GM12875 (cell line): ENCODE measurements around the gene RCC1.

Source experiments
- H3K4me3 ChIP-seq: one replicate; pipeline ENCODE4 v1.5.1; 2011; ENCODE audit warnings: low read depth, low read length, control low read depth
- TF ChIP-seq, protein P1 (sequence below): IDR thresholded peaks from 2 replicates; pipeline ENCODE4 v1.5.1; 2011; ENCODE audit warnings: low read depth, mild to moderate bottlenecking, control low read depth, inconsistent platforms, low read length, moderate library complexity, borderline replicate concordance; ENCODE audit not compliant: insufficient read depth

Gene RCC1

GRCh38 chr1:28480308-28480707 is 25.5 kb upstream of the RCC1 start:
- TF ChIP-seq, protein P1, sequence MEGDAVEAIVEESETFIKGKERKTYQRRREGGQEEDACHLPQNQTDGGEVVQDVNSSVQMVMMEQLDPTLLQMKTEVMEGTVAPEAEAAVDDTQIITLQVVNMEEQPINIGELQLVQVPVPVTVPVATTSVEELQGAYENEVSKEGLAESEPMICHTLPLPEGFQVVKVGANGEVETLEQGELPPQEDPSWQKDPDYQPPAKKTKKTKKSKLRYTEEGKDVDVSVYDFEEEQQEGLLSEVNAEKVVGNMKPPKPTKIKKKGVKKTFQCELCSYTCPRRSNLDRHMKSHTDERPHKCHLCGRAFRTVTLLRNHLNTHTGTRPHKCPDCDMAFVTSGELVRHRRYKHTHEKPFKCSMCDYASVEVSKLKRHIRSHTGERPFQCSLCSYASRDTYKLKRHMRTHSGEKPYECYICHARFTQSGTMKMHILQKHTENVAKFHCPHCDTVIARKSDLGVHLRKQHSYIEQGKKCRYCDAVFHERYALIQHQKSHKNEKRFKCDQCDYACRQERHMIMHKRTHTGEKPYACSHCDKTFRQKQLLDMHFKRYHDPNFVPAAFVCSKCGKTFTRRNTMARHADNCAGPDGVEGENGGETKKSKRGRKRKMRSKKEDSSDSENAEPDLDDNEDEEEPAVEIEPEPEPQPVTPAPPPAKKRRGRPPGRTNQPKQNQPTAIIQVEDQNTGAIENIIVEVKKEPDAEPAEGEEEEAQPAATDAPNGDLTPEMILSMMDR = no peak
- H3K4me3 ChIP-seq = no peak overlapping the region

DNA sequence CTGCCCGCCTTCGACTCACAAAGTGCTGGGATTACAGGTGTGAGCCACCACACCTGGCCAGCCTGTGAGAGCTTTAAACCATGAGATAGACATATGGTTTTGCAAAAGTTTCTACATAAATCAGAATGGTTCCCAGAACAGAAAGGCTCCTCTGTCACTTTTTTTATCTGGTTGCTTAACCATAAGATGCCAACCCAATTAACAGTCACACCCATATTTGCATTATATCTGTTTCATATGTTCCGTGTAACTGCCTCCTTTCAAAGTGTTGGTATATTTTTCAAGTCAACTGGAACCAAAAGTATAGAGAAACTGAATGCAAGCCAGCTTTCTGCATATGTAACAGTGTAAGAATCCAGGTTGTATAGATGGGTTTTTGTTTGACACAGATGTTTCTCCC is 23.7 kb upstream of the RCC1 start:
- no peak overlapping the region for H3K4me3 ChIP-seq
- TF ChIP-seq, protein P1 = no peak

DNA sequence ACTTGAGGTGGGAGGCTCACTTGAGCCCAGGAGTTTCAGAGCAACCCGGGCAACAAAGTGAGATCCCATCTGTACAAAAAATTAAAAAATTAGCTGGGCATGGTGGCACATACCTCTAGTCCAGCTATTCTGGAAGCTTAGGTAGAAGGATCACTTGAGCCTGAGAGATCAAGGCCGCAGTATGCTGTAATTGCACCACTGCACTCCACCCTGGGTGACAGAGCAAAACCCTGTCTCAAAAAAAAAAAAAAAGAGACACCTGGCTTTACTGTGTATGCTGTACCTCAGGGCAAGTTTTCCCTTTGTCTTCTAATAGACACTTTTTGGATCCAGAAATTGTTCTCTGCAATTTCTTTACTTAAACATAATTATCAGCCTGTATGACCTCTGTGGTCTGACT is 23.1 kb upstream of the RCC1 start:
- TF ChIP-seq, protein P1 = no peak
- no peak overlapping the region for H3K4me3 ChIP-seq

GRCh38 chr1:28494737-28495136 is 11.1 kb upstream of the RCC1 start:
- H3K4me3 ChIP-seq = no peak overlapping the region
- TF ChIP-seq, protein P1 = no peak

DNA sequence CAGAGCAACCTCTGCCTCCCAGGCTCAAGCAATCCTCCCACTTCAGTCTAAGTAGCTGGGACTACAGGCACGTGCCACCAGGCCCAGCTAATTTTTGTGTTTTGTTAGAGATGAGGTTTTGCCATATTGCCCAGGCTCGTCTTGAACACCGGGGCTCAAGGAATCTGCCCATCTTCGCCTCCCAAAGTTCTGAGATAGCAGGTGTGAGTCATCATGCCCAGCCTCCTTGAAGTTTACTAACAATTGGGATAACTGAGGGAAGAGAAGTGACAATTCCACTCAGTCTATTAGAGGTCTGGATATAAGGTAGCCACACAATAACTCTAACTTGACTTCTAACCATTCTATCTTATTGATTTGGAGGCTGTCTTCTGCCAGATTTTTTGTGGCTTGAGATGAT is 6.3 kb upstream of the RCC1 start:
- TF ChIP-seq, protein P1 = no peak
- H3K4me3 ChIP-seq = no peak overlapping the region

DNA sequence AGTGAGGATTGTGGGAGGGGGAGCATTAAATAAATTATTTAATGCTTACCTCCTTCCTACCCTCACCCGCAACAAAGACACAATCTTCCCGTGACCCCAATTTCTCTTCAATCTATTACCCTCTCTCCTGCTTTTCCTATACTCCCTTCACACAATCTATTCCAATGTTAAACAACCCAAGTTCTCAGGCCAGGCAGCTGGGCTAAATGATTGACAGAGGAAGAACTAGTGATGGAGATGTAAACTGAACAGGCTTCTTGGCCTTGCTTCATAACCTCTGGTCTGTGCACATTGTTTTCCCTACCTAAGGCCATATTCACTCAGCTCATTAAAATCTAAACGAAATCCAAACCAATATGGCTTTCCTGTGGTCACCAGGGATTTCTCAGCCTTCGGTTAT is 3.9 kb upstream of the RCC1 start:
- H3K4me3 ChIP-seq = no peak overlapping the region
- TF ChIP-seq, protein P1 = no peak

DNA sequence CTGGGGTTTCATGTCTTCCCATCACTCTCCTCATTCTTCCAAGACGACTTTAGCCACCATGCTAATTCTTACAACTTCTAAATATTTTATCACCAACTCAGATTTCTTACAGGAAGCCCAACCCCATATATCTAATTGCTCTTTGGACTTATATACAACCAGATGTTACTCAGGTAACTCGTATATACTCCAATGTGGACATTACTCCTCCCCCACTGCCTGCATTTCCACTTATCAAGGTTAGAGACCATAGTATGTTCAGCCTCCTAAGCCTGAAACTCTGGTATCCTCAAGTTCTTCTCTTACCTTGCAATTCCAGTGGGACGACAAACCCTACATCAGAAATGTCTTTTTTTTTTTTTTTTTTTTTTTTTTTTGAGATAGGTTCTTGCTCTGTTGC is 2.7 kb upstream of the RCC1 start:
- TF ChIP-seq, protein P1 = no peak
- no peak overlapping the region for H3K4me3 ChIP-seq
